Natural killer cell treated with Interleukin-12 subunit alpha and Interleukin-12 subunit beta and Interleukin-15 and Interleukin-18, amount 100 ng/mL, for 72 hours (primary cell): ENCODE measurements around the gene ERGIC1. TPM values are rescaled to one million over a fixed set of nuclear protein-coding genes. Genes with fewer than 3 reads are reported as not detected.
"Not testable (repeated sequence)": the region's sequence is repeated elsewhere in the genome, so short reads cannot be mapped to it uniquely, and the experiment has no call there.

Experiments
- ATAC-seq, 2 donors: fragments of 150-1000 bp; cut with Tn5 transposase in 1 of 2; sonication (Bioruptor Pico), chemical (Tn5 transposase) in 1 of 2; 2 replicates each; pipeline ENCODE4 v1.10.0; 2021
- DNase-seq: peaks from one replicate; pipeline ENCODE4 v3.0.0; 2022; ENCODE audit warnings: low spot score
- H3K27ac Mint-ChIP-seq, 2 donors: 1 replicate in 1 of 2; 2 replicates in 1 of 2; pipeline ENCODE4 v1.8.0; 2022; ENCODE audit warnings: mixed read lengths in 2 of 2, mild to moderate bottlenecking in 1 of 2, moderate library complexity in 1 of 2
- H3K27me3 Mint-ChIP-seq, 2 donors: 1 replicate in 1 of 2; 2 replicates in 1 of 2; pipeline ENCODE4 v1.8.0; 2022; ENCODE audit warnings: mixed read lengths in 2 of 2
- H3K36me3 Mint-ChIP-seq: one replicate; pipeline ENCODE4 v1.8.0; 2022; ENCODE audit warnings: mixed read lengths
- H3K4me1 Mint-ChIP-seq, 2 donors: 1 replicate in 1 of 2; 2 replicates in 1 of 2; pipeline ENCODE4 v1.8.0; 2022; ENCODE audit warnings: low read depth in 2 of 2, mixed read lengths in 2 of 2, mild to moderate bottlenecking in 1 of 2
- H3K4me3 Mint-ChIP-seq: one replicate; pipeline ENCODE4 v1.8.0; 2022; ENCODE audit warnings: mixed read lengths
- H3K9me3 Mint-ChIP-seq: 2 replicates; pipeline ENCODE4 v1.8.0; 2022; ENCODE audit warnings: mixed read lengths
- total RNA-seq, 2 donors: library from RNA; stranded (reverse); gene quantifications; one replicate each; pipeline ENCODE4 v1.2.3, GENCODE V29; 2022

Gene ERGIC1
- total RNA-seq, 2 donors from 2014 or later: 50.8 to 51.4 TPM

DNA sequence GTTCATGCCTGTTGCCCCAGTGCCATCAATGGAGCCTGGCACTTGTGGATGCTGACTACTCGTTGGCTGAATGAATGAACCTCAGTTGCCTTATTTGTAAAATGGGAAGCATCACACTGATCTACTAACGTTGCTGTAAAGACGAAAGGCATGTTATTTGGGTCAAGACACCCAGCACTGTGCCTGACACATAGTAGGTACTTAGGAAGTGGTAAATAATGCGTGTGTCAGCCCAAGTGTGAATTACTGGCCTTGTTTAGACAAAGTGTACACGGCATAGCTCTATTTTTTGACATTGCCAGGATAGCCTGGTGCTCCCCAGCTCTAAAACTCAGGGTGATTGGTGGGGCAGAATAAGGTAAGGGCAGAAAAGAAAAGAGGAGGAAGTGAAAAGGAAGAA lies 27.4 kb downstream of the ERGIC1 start:
- no peaks in the 10 kb centered on the region for H3K9me3 Mint-ChIP-seq
- ATAC-seq (no peak), DNase-seq (no peak)
- H3K4me1 Mint-ChIP-seq: peaks cover 26 to 31% of the 10 kb centered on the region in 2 donors
- peak overlapping the region in 1 of 2 donors; percentile 68 for H3K27ac Mint-ChIP-seq
- H3K36me3 Mint-ChIP-seq: no peaks in the 10 kb centered on the region
- no peak overlapping the region for H3K4me3 Mint-ChIP-seq
- H3K27me3 Mint-ChIP-seq: no peaks in the 10 kb centered on the region

DNA sequence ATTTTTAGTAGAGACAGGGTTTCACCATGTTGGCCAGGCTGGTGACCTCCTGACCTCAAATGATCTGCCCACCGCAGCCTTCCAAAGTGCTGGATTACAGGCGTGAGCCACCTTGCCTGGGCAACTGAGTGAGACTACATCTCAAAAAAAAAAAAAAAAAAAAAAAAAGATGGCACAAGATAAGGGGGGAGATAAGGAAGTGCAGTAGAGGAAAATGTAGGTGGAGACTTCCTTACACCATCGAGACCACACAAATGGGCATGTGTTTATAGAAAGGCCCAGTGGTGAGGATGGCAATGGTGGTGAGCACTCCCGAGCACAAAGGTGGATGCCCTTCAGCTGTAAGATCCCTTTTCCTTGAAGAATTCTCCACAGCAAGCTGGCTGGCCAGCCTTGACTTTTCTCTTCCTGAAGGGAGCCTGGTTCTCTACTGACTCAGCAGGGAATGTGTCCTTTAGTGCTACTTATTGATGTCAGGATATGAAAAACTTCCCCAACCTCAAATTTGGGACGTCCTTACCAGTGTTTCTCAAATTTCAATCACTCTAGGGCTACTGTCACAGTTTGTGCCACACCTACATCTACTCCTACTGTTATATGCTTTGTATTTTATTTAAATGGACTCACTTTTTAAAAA lies 28.2 kb downstream of the ERGIC1 start:
- peaks cover 26 to 31% of the 10 kb centered on the region in 2 donors for H3K4me1 Mint-ChIP-seq
- no peak for ATAC-seq
- no peak overlapping the region for H3K4me3 Mint-ChIP-seq
- no peaks in the 10 kb centered on the region for H3K9me3 Mint-ChIP-seq
- no peak overlapping the region for H3K27ac Mint-ChIP-seq
- H3K27me3 Mint-ChIP-seq: no peaks in the 10 kb centered on the region
- H3K36me3 Mint-ChIP-seq: no peaks in the 10 kb centered on the region
- DNase-seq: no peak

DNA sequence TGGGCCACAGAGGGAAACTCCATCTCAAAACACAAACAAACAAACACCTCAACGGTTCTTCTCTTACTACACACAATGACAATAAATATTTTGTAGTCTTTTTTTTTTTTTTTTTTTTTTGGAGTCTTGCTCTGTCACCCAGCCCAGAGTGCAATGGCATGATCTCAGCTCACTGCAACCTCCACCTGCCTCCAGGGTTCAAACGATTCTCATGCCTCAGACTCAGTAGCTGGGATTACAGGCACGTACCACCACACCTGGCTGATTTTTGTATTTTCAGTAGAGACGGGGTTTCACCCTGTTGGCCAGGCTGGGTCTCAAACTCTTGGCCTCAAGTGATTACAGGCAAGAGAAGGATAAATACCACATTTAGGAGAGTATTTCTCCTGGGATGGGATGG lies 30.1 kb downstream of the ERGIC1 start:
- not testable (repeated sequence) for H3K27me3 Mint-ChIP-seq, H3K4me3 Mint-ChIP-seq, ATAC-seq, DNase-seq, H3K36me3 Mint-ChIP-seq, H3K9me3 Mint-ChIP-seq, H3K27ac Mint-ChIP-seq
- H3K4me1 Mint-ChIP-seq: peaks cover 32 to 36% of the 10 kb centered on the region in 2 donors

DNA sequence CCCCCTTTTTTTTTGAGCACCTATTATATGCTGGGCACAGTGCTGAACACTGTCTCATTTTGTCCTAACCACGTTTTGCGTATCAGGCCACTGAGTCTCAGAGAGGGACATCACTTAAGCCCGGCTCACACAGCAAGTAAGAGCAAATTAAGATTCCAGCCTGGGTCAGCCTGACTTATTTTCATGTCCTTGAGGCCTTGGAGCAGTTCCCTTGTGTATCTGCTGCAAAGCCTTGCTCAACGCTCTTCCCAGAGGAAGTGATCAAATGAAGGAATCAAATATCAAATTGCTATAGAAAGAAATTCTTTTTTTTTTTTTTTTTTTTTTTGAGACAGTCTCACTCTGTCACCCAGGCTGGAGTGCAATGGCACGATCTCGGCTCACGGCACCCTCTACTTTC lies 30.7 kb downstream of the ERGIC1 start:
- no peak for DNase-seq
- no peak for ATAC-seq
- H3K36me3 Mint-ChIP-seq: no peaks in the 10 kb centered on the region
- no peaks in the 10 kb centered on the region for H3K27me3 Mint-ChIP-seq
- no peaks in the 10 kb centered on the region for H3K9me3 Mint-ChIP-seq
- no peak overlapping the region for H3K27ac Mint-ChIP-seq
- no peak overlapping the region for H3K4me3 Mint-ChIP-seq
- H3K4me1 Mint-ChIP-seq: peaks cover 32 to 36% of the 10 kb centered on the region in 2 donors

DNA sequence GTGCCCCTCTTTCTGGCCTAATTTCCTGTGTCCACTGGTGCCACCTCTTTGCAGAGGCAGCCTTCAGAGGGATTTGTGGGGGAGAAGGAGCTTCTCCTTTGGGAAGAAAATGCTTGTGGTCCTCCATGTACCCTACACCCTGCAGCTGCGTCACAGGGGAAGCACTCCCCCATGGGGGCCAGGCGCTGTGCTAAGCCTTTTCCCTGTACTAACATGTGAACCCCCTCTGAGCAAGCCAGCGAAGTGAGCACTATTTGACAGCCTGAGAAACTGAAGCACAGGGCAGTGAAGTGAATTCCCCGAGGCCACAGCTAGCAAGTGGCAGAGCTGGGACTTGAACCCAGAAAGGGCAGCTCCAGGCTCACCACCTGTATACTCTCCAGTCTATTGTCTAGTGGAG lies 32.3 kb downstream of the ERGIC1 start:
- no peak for DNase-seq
- peak overlapping the region in 1 of 2 donors; percentile 18 for H3K27ac Mint-ChIP-seq
- no peaks in the 10 kb centered on the region for H3K36me3 Mint-ChIP-seq

DNA sequence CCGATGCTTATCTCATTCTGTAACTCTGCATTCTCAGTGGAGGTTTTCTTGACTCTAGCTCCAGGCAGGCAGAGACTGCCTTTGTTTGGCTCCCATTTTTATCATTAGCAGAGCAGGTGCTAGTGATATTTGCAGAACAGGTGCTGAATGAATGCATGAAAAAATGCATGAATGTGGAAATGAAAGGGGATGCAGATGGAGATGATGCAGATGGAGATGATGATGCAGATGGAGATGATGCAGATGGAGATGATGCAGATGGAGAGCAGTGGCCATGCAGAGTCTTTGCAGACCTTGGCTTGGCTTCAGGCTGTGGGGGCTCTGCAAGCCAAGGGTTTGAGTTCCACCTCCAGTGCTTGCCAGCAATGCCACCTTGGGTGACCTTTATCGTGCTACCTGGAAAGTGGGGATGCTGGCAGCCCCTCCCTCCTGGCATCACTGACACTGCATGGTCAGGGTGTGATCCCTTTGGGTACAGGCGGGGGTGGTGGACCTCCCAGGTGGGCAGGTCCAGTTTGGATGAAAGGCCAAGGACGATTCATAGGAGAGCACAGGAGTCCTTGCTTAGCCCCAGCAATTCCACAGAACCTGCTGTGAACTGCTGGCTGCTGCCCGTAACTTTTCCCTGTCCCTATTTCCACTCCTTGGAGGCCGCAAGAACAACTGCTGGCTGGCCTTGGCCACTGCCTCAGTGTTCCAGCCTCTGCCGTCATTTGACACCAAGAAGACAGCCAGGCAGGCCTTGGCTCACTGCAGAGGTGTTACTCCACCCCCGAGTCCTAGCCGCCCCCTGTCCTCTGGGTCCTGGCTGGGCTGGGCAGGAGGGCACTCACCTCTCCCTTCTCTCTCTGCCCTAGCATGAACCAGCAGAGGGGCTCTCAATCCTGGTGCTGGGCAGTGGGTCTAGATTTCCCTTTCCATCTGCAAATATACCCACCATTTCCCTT lies 33.0 kb downstream of the ERGIC1 start:
- no peak overlapping the region for H3K27ac Mint-ChIP-seq
- ATAC-seq: no peak
- peaks cover 21 to 22% of the 10 kb centered on the region in 2 donors for H3K4me1 Mint-ChIP-seq
- no peak for DNase-seq
- no peak overlapping the region for H3K4me3 Mint-ChIP-seq
- H3K36me3 Mint-ChIP-seq: no peaks in the 10 kb centered on the region
- no peaks in the 10 kb centered on the region for H3K27me3 Mint-ChIP-seq
- no peaks in the 10 kb centered on the region for H3K9me3 Mint-ChIP-seq

More for the DNA sequence above, 32.3 kb downstream of the ERGIC1 start:
- H3K4me1 Mint-ChIP-seq: peaks cover 23 to 28% of the 10 kb centered on the region in 2 donors
- H3K9me3 Mint-ChIP-seq: no peaks in the 10 kb centered on the region
- ATAC-seq: no peak
- no peaks in the 10 kb centered on the region for H3K27me3 Mint-ChIP-seq
- H3K4me3 Mint-ChIP-seq: no peak overlapping the region

DNA sequence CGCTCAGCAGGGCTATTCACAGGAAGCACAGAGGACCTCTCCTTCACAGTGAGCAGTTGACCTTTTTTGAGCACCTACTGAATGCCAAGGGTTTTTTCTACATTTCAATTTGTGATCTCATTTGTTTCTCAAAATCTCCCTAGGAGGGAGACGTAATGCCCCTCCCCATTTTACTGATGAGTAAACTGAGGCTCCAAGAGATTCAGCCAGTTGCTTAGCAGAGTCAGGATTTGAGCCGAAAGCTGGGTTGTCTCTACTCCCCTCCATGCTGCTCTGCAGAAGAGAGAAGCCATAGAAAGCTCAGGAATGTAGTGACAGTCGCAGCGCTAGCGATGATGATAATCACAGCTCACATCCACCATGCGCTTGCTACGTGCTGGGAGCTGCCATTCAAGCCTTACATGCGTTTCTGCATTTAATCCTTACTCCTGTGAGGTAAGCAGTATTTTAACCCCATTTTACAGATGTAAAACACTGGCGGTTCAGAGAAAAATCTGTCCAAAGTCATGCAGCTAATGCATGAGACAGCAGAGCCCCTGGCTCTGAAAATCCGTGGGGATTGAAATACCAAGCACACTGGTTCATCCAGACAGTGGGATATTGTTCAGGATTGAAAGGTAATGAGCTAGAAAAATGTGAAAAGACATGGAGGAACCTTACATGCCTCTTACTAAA lies 33.8 kb downstream of the ERGIC1 start:
- H3K27ac Mint-ChIP-seq: peak overlapping the region in 1 of 2 donors; percentile 33

DNA sequence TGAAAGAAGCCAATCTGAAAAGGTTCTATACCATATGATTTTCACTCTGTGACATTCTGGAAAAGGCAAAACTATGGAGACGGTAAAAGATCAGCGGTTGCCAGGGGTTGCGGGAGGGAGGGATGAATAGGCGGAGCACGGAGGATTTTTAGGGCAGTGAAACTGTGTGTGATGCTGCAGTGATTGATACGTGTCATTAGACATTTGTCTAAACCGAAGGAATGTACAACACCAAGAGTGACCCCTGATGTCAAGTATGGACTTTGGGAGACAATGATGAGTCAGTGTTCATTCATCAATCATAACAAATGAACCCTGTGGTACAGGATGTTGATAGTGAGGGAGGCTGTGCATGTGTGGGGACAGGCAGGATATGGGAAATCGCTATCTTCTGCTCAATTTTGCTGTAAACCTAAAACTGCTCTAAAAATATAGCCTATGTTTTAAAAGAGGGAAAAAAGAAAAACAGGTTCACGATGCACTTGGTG lies 34.4 kb downstream of the ERGIC1 start:
- ATAC-seq (no peak), DNase-seq (no peak)
- Mint-ChIP-seq H3K36me3 (no peaks in the 10 kb centered on the region), H3K9me3 (no peaks in the 10 kb centered on the region), H3K4me1 (peaks cover 13 to 17% of the 10 kb centered on the region in 2 donors), H3K27ac (peak overlapping the region in 1 of 2 donors; percentile 68), H3K27me3 (no peaks in the 10 kb centered on the region), H3K4me3 (no peak overlapping the region)

More for the DNA sequence above, 33.8 kb downstream of the ERGIC1 start:
- Mint-ChIP-seq H3K4me3 (no peak overlapping the region), H3K27me3 (no peaks in the 10 kb centered on the region), H3K4me1 (peaks cover 13 to 17% of the 10 kb centered on the region in 2 donors), H3K9me3 (no peaks in the 10 kb centered on the region), H3K36me3 (no peaks in the 10 kb centered on the region)
- no peak for ATAC-seq
- DNase-seq: no peak

DNA sequence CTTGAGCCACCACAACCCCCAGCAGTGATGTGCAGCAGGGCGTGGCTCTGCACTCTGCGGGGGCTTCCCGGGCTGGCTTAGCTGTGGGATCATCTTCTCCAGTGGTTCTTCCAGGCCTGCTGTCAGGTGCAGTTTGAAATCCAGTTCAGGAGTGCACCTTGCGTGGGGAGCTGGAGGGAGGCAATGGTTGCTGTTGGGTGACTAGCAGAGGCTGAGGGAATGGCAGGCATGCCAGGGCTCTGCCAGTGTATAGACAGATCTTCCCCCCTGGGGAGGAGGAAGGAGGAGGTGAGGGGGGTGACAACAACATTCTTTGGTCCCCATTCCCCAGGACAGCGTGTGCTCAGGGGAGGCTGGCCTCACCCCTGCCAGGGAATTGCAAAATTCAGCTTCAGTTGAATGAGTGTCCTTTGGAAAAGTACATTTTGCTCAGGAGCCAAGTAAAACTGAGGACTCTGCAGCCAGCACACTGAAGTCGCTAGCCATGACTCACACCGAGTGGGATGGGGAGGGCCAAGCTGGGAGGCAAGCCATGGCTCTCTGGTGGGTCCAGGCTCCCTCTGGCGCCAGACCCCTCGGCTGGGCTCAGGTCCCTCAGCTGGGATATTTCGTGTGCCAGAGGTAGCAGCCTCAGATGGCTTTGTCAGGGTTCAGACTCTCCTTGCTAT lies 35.0 kb downstream of the ERGIC1 start:
- no peaks in the 10 kb centered on the region for H3K9me3 Mint-ChIP-seq
- peak overlapping the region in 1 of 2 donors; percentile 68 for H3K27ac Mint-ChIP-seq
- no peaks in the 10 kb centered on the region for H3K36me3 Mint-ChIP-seq
- no peak for ATAC-seq
- H3K4me3 Mint-ChIP-seq: no peak overlapping the region
- peaks cover 13 to 17% of the 10 kb centered on the region in 2 donors for H3K4me1 Mint-ChIP-seq
- no peak for DNase-seq
- H3K27me3 Mint-ChIP-seq: no peaks in the 10 kb centered on the region

DNA sequence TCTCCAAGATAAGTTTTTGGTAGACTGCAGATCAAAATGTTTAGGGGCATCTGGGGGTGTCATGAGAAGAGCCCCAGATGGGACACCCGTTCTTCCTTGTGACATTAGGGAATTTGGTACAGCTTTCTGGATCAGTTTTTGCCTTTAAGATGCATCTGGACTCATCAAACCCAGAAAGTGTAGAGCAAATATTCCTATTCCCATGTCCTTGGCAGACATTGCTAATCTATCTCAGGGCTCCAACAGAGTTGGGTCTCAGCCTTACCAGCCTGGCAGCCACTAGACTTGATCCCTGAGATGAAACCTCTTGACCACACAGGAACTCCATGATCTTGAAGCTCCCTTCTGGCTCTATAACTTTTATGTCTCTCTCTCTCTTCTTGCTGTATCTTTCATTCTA lies 35.6 kb downstream of the ERGIC1 start:
- peaks cover 13 to 17% of the 10 kb centered on the region in 2 donors for H3K4me1 Mint-ChIP-seq
- no peak overlapping the region for H3K27ac Mint-ChIP-seq
- no peaks in the 10 kb centered on the region for H3K36me3 Mint-ChIP-seq
- no peaks in the 10 kb centered on the region for H3K9me3 Mint-ChIP-seq
- DNase-seq (no peak), ATAC-seq (no peak)
- no peaks in the 10 kb centered on the region for H3K27me3 Mint-ChIP-seq
- no peak overlapping the region for H3K4me3 Mint-ChIP-seq

DNA sequence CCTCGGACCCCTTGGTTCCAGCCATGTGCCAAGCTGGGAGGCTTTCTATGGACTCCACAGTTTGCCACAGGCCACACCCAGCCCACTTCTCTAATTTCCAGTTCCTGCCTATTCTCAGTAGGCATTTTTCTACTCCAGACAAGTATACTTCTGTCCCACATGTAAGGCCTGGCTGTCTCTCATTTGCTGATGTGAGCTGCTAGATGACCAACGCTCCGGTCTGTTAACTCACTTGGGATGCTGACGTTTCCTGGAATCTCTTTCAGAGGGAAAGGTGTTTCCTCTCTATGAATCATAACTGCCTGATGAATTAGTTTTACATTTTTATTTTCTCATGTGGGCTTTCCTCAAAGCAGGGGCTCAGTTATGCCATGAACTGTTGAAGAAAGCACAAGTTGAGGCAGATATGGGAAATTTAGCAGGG lies 36.3 kb downstream of the ERGIC1 start:
- peaks cover 13 to 17% of the 10 kb centered on the region in 2 donors for H3K4me1 Mint-ChIP-seq
- H3K27me3 Mint-ChIP-seq: no peaks in the 10 kb centered on the region
- H3K36me3 Mint-ChIP-seq: no peaks in the 10 kb centered on the region
- H3K27ac Mint-ChIP-seq: no peak overlapping the region
- DNase-seq: no peak
- no peak for ATAC-seq
- H3K9me3 Mint-ChIP-seq: no peaks in the 10 kb centered on the region
- no peak overlapping the region for H3K4me3 Mint-ChIP-seq

DNA sequence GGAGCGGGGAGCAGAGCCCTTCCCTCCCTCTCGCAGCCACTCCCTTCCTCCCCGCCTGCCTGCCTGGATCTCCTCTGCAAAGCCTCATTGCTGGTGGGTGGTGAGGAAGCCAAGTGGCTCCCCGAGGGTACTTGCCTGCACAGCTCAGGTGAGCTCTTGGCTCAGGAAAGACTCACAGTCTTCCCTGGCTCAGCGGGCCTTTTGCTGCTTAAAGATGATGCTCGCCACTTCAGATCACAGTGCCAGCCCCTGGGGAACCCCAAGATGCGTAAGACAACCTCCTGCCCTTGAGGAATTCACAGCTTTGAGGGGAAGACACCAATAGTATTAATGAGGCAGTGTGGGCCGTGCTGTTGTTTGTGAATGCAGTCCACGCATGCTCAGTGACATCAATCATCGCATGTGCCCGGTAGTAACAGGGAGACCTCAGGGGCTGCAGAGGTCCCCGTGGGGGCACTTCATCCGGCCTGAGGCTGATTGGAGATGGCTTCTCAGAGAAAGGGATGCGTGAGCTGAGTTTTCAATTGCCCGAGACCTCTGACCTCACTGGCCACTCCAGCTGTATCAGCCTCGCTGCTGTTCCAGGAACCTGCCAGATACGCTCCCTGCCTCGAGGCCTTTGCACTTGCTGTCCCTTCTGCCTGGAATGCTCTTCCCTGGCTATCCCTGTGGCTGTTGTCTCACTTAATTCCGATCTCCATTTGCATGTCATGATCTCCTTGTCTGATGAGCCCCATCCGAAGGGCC lies 36.8 kb downstream of the ERGIC1 start:
- no peak overlapping the region for H3K27ac Mint-ChIP-seq
- no peaks in the 10 kb centered on the region for H3K27me3 Mint-ChIP-seq
- no peaks in the 10 kb centered on the region for H3K36me3 Mint-ChIP-seq
- ATAC-seq: peak in 1 of 2 donors; percentile 58
- peaks cover 13 to 18% of the 10 kb centered on the region in 2 donors for H3K4me1 Mint-ChIP-seq
- H3K4me3 Mint-ChIP-seq: no peak overlapping the region
- H3K9me3 Mint-ChIP-seq: no peaks in the 10 kb centered on the region
- DNase-seq: no peak

DNA sequence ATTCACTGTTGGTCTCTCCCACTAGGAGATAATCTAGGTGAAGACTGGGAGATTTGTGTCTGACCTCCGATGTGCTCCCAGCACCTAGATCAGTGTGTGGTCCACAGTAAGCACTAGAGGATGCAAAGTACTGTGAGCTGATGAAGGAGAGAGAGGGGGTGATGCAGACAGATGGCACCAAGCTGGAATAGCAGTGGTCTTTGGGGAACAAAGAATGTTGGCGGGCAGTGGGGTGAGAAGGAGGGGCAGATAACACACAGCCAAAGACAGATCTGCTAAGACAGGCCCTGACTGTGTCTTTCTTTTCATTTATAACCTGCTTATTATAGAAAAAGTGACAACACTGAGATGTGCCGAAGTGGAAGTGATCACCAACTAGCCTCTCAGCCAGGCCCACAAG lies 37.5 kb downstream of the ERGIC1 start:
- Mint-ChIP-seq H3K27ac (no peak overlapping the region), H3K27me3 (no peaks in the 10 kb centered on the region), H3K36me3 (no peaks in the 10 kb centered on the region), H3K9me3 (no peaks in the 10 kb centered on the region), H3K4me1 (peaks cover 13 to 21% of the 10 kb centered on the region in 2 donors), H3K4me3 (no peak overlapping the region)
- no peak for DNase-seq
- no peak for ATAC-seq
